Measurements from ENCODE around the gene GPSM1. TPM values are rescaled to one million over a fixed set of nuclear protein-coding genes. Genes with fewer than 3 reads are reported as not detected.

GPSM1 gene
- total and polyA plus RNA-seq, 10 donors, result 4.5 to 27.9 (median 12.5) TPM

- no peak for DNase-seq
- Histone ChIP-seq H3K27ac (peak overlapping the region in 7 of 8 donors; percentile 43 to 83 (median 79)), H3K27me3 (replicated peaks in 1 of 7) (no peaks in the 10 kb centered on the region), H3K4me3 (peak overlapping the region in 2 of 8 donors; percentile 37 to 54), H3K36me3 (peaks cover 0 to 4% (median 0%) of the 10 kb centered on the region in 6 donors), H3K9me3 (no peaks in the 10 kb centered on the region), H3K4me1 (peaks cover 18 to 69% (median 54%) of the 10 kb centered on the region in 6 donors)
- TF ChIP-seq POLR2A (IDR thresholded peaks at IDR 0.05) (no peak), POLR2AphosphoS5 (IDR thresholded peaks at IDR 0.05) (no peak)
- TF ChIP-seq, protein P1, sequence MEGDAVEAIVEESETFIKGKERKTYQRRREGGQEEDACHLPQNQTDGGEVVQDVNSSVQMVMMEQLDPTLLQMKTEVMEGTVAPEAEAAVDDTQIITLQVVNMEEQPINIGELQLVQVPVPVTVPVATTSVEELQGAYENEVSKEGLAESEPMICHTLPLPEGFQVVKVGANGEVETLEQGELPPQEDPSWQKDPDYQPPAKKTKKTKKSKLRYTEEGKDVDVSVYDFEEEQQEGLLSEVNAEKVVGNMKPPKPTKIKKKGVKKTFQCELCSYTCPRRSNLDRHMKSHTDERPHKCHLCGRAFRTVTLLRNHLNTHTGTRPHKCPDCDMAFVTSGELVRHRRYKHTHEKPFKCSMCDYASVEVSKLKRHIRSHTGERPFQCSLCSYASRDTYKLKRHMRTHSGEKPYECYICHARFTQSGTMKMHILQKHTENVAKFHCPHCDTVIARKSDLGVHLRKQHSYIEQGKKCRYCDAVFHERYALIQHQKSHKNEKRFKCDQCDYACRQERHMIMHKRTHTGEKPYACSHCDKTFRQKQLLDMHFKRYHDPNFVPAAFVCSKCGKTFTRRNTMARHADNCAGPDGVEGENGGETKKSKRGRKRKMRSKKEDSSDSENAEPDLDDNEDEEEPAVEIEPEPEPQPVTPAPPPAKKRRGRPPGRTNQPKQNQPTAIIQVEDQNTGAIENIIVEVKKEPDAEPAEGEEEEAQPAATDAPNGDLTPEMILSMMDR (IDR thresholded peaks at IDR 0.05 in 8 of 11, conservative IDR thresholded peaks at IDR 0.05 in 3 of 11), result no peak
- 66 to 76% (median 69%) methylated on average over 17 to 21 of the region's 21 CpGs for WGBS, 5 donors
- intact Hi-C loops (cut with DNase I; ENCODE audit: low total_unique reads), result no loop called here
Observed at GRCh38 chr9:136344544-136345280, 17.4 kb downstream of the GPSM1 start.

GRCh38 chr9:136345281-136346156 is 18.2 kb downstream of the GPSM1 start:
- Histone ChIP-seq H3K27me3 (replicated peaks in 1 of 7) (no peaks in the 10 kb centered on the region), H3K4me1 (peaks cover 18 to 69% (median 54%) of the 10 kb centered on the region in 6 donors), H3K4me3 (peak overlapping the region in 5 of 8 donors; percentile 19 to 54 (median 25)), H3K27ac (peak overlapping the region; percentile 19 to 83 (median 76)), H3K9me3 (no peaks in the 10 kb centered on the region), H3K36me3 (peaks cover 0 to 9% (median 0%) of the 10 kb centered on the region in 6 donors)
- WGBS, 5 donors, result 37 to 71% (median 53%) methylated on average over 19 to 43 of the region's 43 CpGs
- DNase-seq, result peak; percentile 85
- TF ChIP-seq, protein P1 (IDR thresholded peaks at IDR 0.05 in 8 of 11, conservative IDR thresholded peaks at IDR 0.05 in 3 of 11), result peak in 9 of 11 experiments; percentile 9 to 63 (median 46)
- TF ChIP-seq POLR2AphosphoS5 (IDR thresholded peaks at IDR 0.05) (peak; percentile 35 to 84 (median 79)), POLR2A (IDR thresholded peaks at IDR 0.05) (peak in 1 of 3 donors; percentile 22)
- intact Hi-C loops (cut with DNase I; ENCODE audit: low total_unique reads), result no loop called here

DNA sequence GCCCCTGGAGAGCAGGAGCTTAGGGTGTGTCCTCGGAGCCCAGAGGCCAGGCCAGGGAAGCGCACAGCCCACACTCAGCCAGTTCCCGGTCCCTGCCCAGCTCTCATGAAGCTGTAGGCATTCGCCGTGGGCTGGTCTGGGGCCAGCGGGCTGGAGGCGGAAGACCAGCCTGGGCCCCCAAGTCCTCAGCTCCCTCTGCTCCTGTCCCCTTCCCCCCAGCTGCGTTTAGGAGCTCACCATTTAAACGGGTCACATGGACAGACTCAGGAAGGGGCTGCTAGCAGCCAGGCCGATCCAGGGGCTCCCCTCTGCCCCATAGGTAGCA is 18.8 kb downstream of the GPSM1 start:
- Histone ChIP-seq H3K27ac (peak overlapping the region; percentile 19 to 83 (median 76)), H3K4me1 (peaks cover 18 to 69% (median 54%) of the 10 kb centered on the region in 6 donors), H3K27me3 (replicated peaks in 1 of 7) (no peaks in the 10 kb centered on the region), H3K36me3 (peaks cover 0 to 9% (median 0%) of the 10 kb centered on the region in 6 donors), H3K4me3 (peak overlapping the region in 3 of 8 donors; percentile 25 to 54 (median 37)), H3K9me3 (no peaks in the 10 kb centered on the region)
- DNase-seq, result no peak
- 42 to 78% (median 76%) methylated on average over 4 to 10 of the region's 10 CpGs for WGBS, 5 donors
- TF ChIP-seq POLR2AphosphoS5 (IDR thresholded peaks at IDR 0.05), result no peak
- TF ChIP-seq POLR2A (IDR thresholded peaks at IDR 0.05), result no peak
- TF ChIP-seq, protein P1 (IDR thresholded peaks at IDR 0.05 in 8 of 11, conservative IDR thresholded peaks at IDR 0.05 in 3 of 11), result no peak
- intact Hi-C loops (cut with DNase I; ENCODE audit: low total_unique reads), result no loop called here
